SK-N-SH (cell line): Measurements from ENCODE around the gene ECSCR. TPM values are rescaled to one million over a fixed set of nuclear protein-coding genes. Genes with fewer than 3 reads are reported as not detected.

Source experiments
- CTCF ChIA-PET: fragments of 300-600, 350-600 bp; formaldehyde crosslinking; extraction: SDS; loops from one replicate; lab custom pipeline; 2021; lab: Yijun Ruan, JAX
- POLR2A ChIA-PET: fragments of 350-600 bp; sonication (Branson Sonifier 250); formaldehyde crosslinking; extraction: SDS; loops from one replicate; lab custom pipeline; 2020; ENCODE audit warnings: antibody characterized with exemption, inconsistent platforms; lab: Yijun Ruan, JAX
- DNase-seq: peaks from one replicate; pipeline ENCODE4 v3.0.0; 2012
- H2AFZ ChIP-seq: fragments of 200-600 bp; sonication (generic); 2 replicates; pipeline ENCODE4 v1.8.1; 2016; ENCODE audit warnings: antibody characterized with exemption, mild to moderate bottlenecking, low read depth
- H3F3A ChIP-seq: fragments of 200-600 bp; sonication (generic); replicated peaks from 2 replicates; pipeline ENCODE3; 2016; ENCODE audit warnings: antibody characterized with exemption, mild to moderate bottlenecking; ENCODE audit not compliant: insufficient read depth
- H3K27ac ChIP-seq, 2 experiments: fragments of 200-500 bp in 1 of 2; fragments of 200-600 bp in 1 of 2; sonication (Bioruptor generic) in 1 of 2; sonication (generic), shearing (Covaris generic) in 1 of 2; 2 replicates each; pipeline versions ENCODE4 v1.5.1 to v1.6.1; 2014 to 2016; ENCODE audit warnings: low read depth in 2 of 2, inconsistent platforms in 1 of 2, low read length in 1 of 2, mild to moderate bottlenecking in 1 of 2, mixed read lengths in 1 of 2
- H3K27me3 ChIP-seq: fragments of 200-600 bp; sonication (generic), shearing (Covaris generic); 2 replicates; pipeline ENCODE4 v1.6.1; 2016; ENCODE audit warnings: mixed run types; ENCODE audit not compliant: insufficient read depth
- H3K36me3 ChIP-seq, 2 experiments: fragments of 200-500 bp in 1 of 2; fragments of 200-600 bp in 1 of 2; sonication (Bioruptor generic) in 1 of 2; sonication (generic) in 1 of 2; replicated peaks in 1 of 2; 2 replicates each; pipeline versions ENCODE3 to v1.5.1; 2014 to 2016; ENCODE audit warnings: low read length in 1 of 2, mild to moderate bottlenecking in 1 of 2; ENCODE audit not compliant: insufficient read depth in 2 of 2, control insufficient read depth in 1 of 2
- H3K4me1 ChIP-seq, 2 experiments: fragments of 200-500 bp in 1 of 2; fragments of 200-600 bp in 1 of 2; sonication (Bioruptor generic) in 1 of 2; sonication (generic), shearing (Covaris generic) in 1 of 2; 2 replicates each; pipeline versions ENCODE4 v1.5.1 to v1.6.1; 2014 to 2016; ENCODE audit warnings: low read depth in 1 of 2, low read length in 1 of 2, mixed run types in 1 of 2; ENCODE audit not compliant: insufficient read depth in 2 of 2, control insufficient read depth in 1 of 2
- H3K4me2 ChIP-seq: fragments of 200-600 bp; sonication (generic), shearing (Covaris generic); 2 replicates; pipeline ENCODE4 v1.6.1; 2017; ENCODE audit warnings: mixed run types
- H3K4me3 ChIP-seq, 2 experiments: fragments of 200-500 bp in 1 of 2; fragments of 200-600 bp in 1 of 2; sonication (Bioruptor generic) in 1 of 2; sonication (generic), shearing (Covaris generic) in 1 of 2; 2 replicates each; pipeline versions ENCODE4 v1.5.1 to v1.8.1; 2014 to 2016; ENCODE audit warnings: low read depth in 2 of 2, inconsistent platforms in 1 of 2, low read length in 1 of 2, mild to moderate bottlenecking in 1 of 2, mixed read lengths in 1 of 2, moderate library complexity in 1 of 2
- H3K79me2 ChIP-seq: fragments of 200-600 bp; sonication (generic); 2 replicates; pipeline ENCODE4 v1.8.1; 2017; ENCODE audit warnings: mild to moderate bottlenecking; ENCODE audit not compliant: insufficient read depth
- H3K9ac ChIP-seq: fragments of 200-600 bp; sonication (generic); 2 replicates; pipeline ENCODE4 v1.6.1; 2017; ENCODE audit warnings: mixed run types
- H3K9me2 ChIP-seq: fragments of 200-600 bp; sonication (generic); 2 replicates; pipeline ENCODE4 v1.6.1; 2017; ENCODE audit warnings: mixed run types
- H3K9me3 ChIP-seq: fragments of 200-600 bp; sonication (generic); 2 replicates; pipeline ENCODE4 v1.6.1; 2017; ENCODE audit warnings: mixed run types, mild to moderate bottlenecking, moderate library complexity
- H4K20me1 ChIP-seq: fragments of 200-600 bp; sonication (generic); 2 replicates; pipeline ENCODE4 v1.6.1; 2017; ENCODE audit warnings: mild to moderate bottlenecking, mixed run types; ENCODE audit not compliant: insufficient read depth
- CTCF ChIP-seq: fragments of 200-600 bp; sonication (generic); IDR thresholded peaks from 2 replicates; pipeline ENCODE4 v1.6.1; 2017; ENCODE audit warnings: antibody characterized with exemption, mild to moderate bottlenecking, moderate library complexity
- ELF1 ChIP-seq: IDR thresholded peaks from 2 replicates; pipeline ENCODE4 v1.4.0; 2012
- EP300 ChIP-seq, 2 experiments: IDR thresholded peaks; 2 replicates each; pipeline versions ENCODE4 v1.4.0 to v1.6.1; 2012; ENCODE audit warnings: borderline replicate concordance in 1 of 2, low read depth in 1 of 2, low read length in 1 of 2
- EZH2phosphoT487 ChIP-seq: fragments of 200-600 bp; sonication (generic); IDR thresholded peaks from 2 replicates; pipeline ENCODE4 v1.6.1; 2017; ENCODE audit warnings: low read depth, mixed run types, mild to moderate bottlenecking, antibody characterized with exemption, moderate library complexity, borderline replicate concordance
- FOSL2 ChIP-seq: IDR thresholded peaks from 2 replicates; pipeline ENCODE4 v1.4.0; 2012; ENCODE audit warnings: low read depth, mild to moderate bottlenecking, moderate library complexity, borderline replicate concordance
- FOXM1 ChIP-seq: IDR thresholded peaks from 2 replicates; pipeline ENCODE4 v1.4.0; 2012; ENCODE audit warnings: low read depth, mild to moderate bottlenecking
- GABPA ChIP-seq: IDR thresholded peaks from 2 replicates; pipeline ENCODE4 v1.4.0; 2012; ENCODE audit warnings: low read depth, mild to moderate bottlenecking
- GATA2 ChIP-seq: sonication (generic); formaldehyde crosslinking; IDR thresholded peaks from 2 replicates; pipeline ENCODE4 v1.5.0; 2020; ENCODE audit warnings: mild to moderate bottlenecking, missing genetic modification reagents
- JUND ChIP-seq: IDR thresholded peaks from 2 replicates; pipeline ENCODE4 v1.4.0; 2012
- MEF2A ChIP-seq: IDR thresholded peaks from 2 replicates; pipeline ENCODE4 v1.4.0; 2012; ENCODE audit warnings: low read depth, borderline replicate concordance
- MXI1 ChIP-seq: IDR thresholded peaks from 2 replicates; pipeline ENCODE4 v1.6.1; 2012; ENCODE audit warnings: mild to moderate bottlenecking, low read depth, low read length, improper control_type of control experiment
- NFIC ChIP-seq: IDR thresholded peaks from 2 replicates; pipeline ENCODE4 v1.4.0; 2012; ENCODE audit warnings: borderline replicate concordance
- POLR2AphosphoS5 ChIP-seq: IDR thresholded peaks from 2 replicates; pipeline ENCODE4 v1.6.1; 2012; ENCODE audit warnings: low read depth, low read length
- RCOR1 ChIP-seq: fragments of 150-350 bp; IDR thresholded peaks from 2 replicates; pipeline ENCODE4 v1.6.1; 2017; ENCODE audit warnings: antibody characterized with exemption, low read length
- REST ChIP-seq: IDR thresholded peaks from 2 replicates; pipeline ENCODE4 v1.6.1; 2012; ENCODE audit warnings: mild to moderate bottlenecking, low read depth, low read length, moderate library complexity
- RFX5 ChIP-seq: IDR thresholded peaks from 2 replicates; pipeline ENCODE4 v1.6.1; 2012; ENCODE audit warnings: mild to moderate bottlenecking, improper control_type of control experiment, low read length
- RXRA ChIP-seq: IDR thresholded peaks from 2 replicates; pipeline ENCODE4 v1.4.0; 2012; ENCODE audit warnings: low read depth, mild to moderate bottlenecking, borderline replicate concordance
- USF1 ChIP-seq: IDR thresholded peaks from 2 replicates; pipeline ENCODE4 v1.4.0; 2012; ENCODE audit warnings: low read depth, borderline replicate concordance
- YY1 ChIP-seq: IDR thresholded peaks from 2 replicates; pipeline ENCODE4 v1.4.0; 2012; ENCODE audit warnings: low read depth, mild to moderate bottlenecking
- WGBS: methylation state at CpG from one replicate; pipeline ENCODE4 v1.1.6; 2017; ENCODE audit warnings: low lambda C conversion rate; 5-methylcytosine and 5-hydroxymethylcytosine counted together
- polyA plus RNA-seq, 3 experiments: library from polyadenylated mRNA; depleted of rRNA; stranded (reverse); fragments of >200 nt; gene quantifications; 2 replicates each; pipeline ENCODE4 v1.2.3, GENCODE V29; 2012
- TF ChIP-seq, protein P1 (sequence below): IDR thresholded peaks from 2 replicates; pipeline ENCODE4 v1.4.0; 2012; ENCODE audit warnings: low read depth

Gene ECSCR
- polyA plus RNA-seq, 1 of the 3 experiments (the other 2 are of a cell fraction), result 10.9 TPM

- TF ChIP-seq CTCF (no peak), REST (no peak), RXRA (no peak), JUND (no peak), FOSL2 (no peak)
- TF ChIP-seq, protein P1, sequence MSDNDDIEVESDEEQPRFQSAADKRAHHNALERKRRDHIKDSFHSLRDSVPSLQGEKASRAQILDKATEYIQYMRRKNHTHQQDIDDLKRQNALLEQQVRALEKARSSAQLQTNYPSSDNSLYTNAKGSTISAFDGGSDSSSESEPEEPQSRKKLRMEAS, result no peak
- TF ChIP-seq, all 33 proteins: peak for 0
Observed at GRCh38 chr5:139456776-139457175, 5.8 kb downstream of the ECSCR start (continued).

- no peak for DNase-seq
- CTCF ChIA-PET, result interaction anchor here (0.7 to 1.0 kb wide), 2 partner anchors 55 to 63 kb away, joined by 3 to 5 read pairs; no protein-coding TSS in a partner anchor
- Histone ChIP-seq H3K9me2 (no peaks in the 10 kb centered on the region), H3K36me3 (no peaks in the 10 kb centered on the region), H3K9ac (no peak overlapping the region), H3K4me1 (peaks cover 0 to 9% of the 10 kb centered on the region in 2 experiments; a peak in 3 of 4 replicates), H3K79me2 (no peaks in the 10 kb centered on the region), H3F3A (peaks cover 9% of the 10 kb centered on the region), H3K27ac (no peak overlapping the region), H4K20me1 (no peaks in the 10 kb centered on the region), H3K27me3 (no peaks in the 10 kb centered on the region), H3K4me3 (no peak overlapping the region), H2AFZ (no peak overlapping the region), H3K4me2 (no peak overlapping the region), H3K9me3 (no peaks in the 10 kb centered on the region)
- WGBS, result 82% methylated on average over 10 of the region's 11 CpGs
- TF ChIP-seq MXI1 (no peak), MEF2A (no peak), FOXM1 (no peak), RCOR1 (no peak), RFX5 (no peak), POLR2AphosphoS5 (no peak), GATA2 (no peak), USF1 (no peak), EZH2phosphoT487 (no peak), YY1 (no peak), ELF1 (no peak), NFIC (no peak), CTCF (no peak), GABPA (no peak), EP300 (IDR thresholded peaks at IDR 0.05; ENCODE audit: borderline replicate concordance in 1 of 2, low read depth in 1 of 2, low read length in 1 of 2) (no peak)
- TF ChIP-seq, protein P1, result no peak
- POLR2A ChIA-PET, result no interaction called here
Observed at GRCh38 chr5:139454568-139455290, 7.8 kb downstream of the ECSCR start.
